Prostate gland (tissue), 2 donors: ENCODE results near the gene OGDH. TPM values are rescaled to one million over a fixed set of nuclear protein-coding genes. Genes with fewer than 3 reads are reported as not detected.

ENCODE experiments used
- DNase-seq: peaks from one replicate; pipeline ENCODE4 v3.0.0-alpha.2; 2019; ENCODE audit warnings: low spot score
- H3K27ac ChIP-seq, 2 donors: fragments of 200-600 bp; sonication (generic); 2 replicates each; pipeline ENCODE4 v1.5.1; 2017 to 2019
- H3K27me3 ChIP-seq: fragments of 200-600 bp; sonication (generic); replicated peaks from 2 replicates; pipeline ENCODE4 v1.5.1; 2019; ENCODE audit not compliant: insufficient read depth
- H3K36me3 ChIP-seq, 2 donors: fragments of 200-600 bp; sonication (generic); 1 replicate in 1 of 2; 2 replicates in 1 of 2; pipeline versions ENCODE4 v1.5.1 to v1.8.1; 2017 to 2019
- H3K4me1 ChIP-seq: fragments of 200-600 bp; sonication (generic); replicated peaks from 2 replicates; pipeline ENCODE4 v1.5.1; 2019
- H3K4me3 ChIP-seq, 2 donors: fragments of 200-600 bp; sonication (generic); 2 replicates each; pipeline ENCODE4 v1.5.1; 2017 to 2019
- H3K9me3 ChIP-seq: fragments of 200-600 bp; sonication (generic); 2 replicates; pipeline ENCODE4 v1.5.1; 2017
- CTCF ChIP-seq, 4 experiments: fragments of 200-600 bp in 2 of 4; fragments of 450-650 bp in 2 of 4; sonication (generic) in 2 of 4; IDR thresholded peaks; 1 replicate in 3 of 4; 2 replicates in 1 of 4; pipeline ENCODE4 v1.5.1; 2016 to 2019; ENCODE audit warnings: antibody characterized with exemption in 4 of 4, mild to moderate bottlenecking in 2 of 4, moderate library complexity in 2 of 4
- POLR2A ChIP-seq: fragments of 450-650 bp; IDR thresholded peaks from one replicate; pipeline ENCODE4 v1.6.1; 2016; ENCODE audit warnings: antibody characterized with exemption, mild to moderate bottlenecking
- POLR2AphosphoS5 ChIP-seq: sonication (generic); formaldehyde crosslinking; IDR thresholded peaks from one replicate; pipeline ENCODE4 v1.6.1; 2017; ENCODE audit warnings: antibody characterized with exemption
- WGBS: methylation state at CpG from one replicate; pipeline ENCODE4 v1.1.5; 2018; 5-methylcytosine and 5-hydroxymethylcytosine counted together
- intact Hi-C: fragments of 100-400 bp; cut with DNase I; formaldehyde crosslinking; loops from one replicate; pipeline ENCODE4 v1.14.2; 2022
- total RNA-seq, 2 donors: library from RNA; depleted of rRNA; stranded (reverse); fragments of >200 nt; gene quantifications; one replicate each; pipeline ENCODE4 v1.1.0, GENCODE V29; 2016

Gene OGDH
- total RNA-seq, 2 donors from 2014 or later = 70.4 to 96.9 TPM

- peaks cover 6% of the 10 kb centered on the region for H3K4me1 ChIP-seq
- no peaks in the 10 kb centered on the region for H3K27me3 ChIP-seq
- H3K4me3 ChIP-seq = no peak overlapping the region
- no peak overlapping the region for H3K27ac ChIP-seq
- no peak for DNase-seq
- no peaks in the 10 kb centered on the region for H3K36me3 ChIP-seq
- 87% methylated on average over 5 of the region's 5 CpGs for WGBS
- H3K9me3 ChIP-seq = no peaks in the 10 kb centered on the region
- intact Hi-C loops = no loop called here
- TF ChIP-seq CTCF (IDR thresholded peaks at IDR 0.05) (no peak), POLR2A (no peak), POLR2AphosphoS5 (no peak)
Observed at GRCh38 chr7:44622342-44623151, 16.1 kb downstream of the OGDH start.

- TF ChIP-seq POLR2A (no peak), POLR2AphosphoS5 (no peak), CTCF (IDR thresholded peaks at IDR 0.05) (no peak)
- no peak overlapping the region for H3K4me3 ChIP-seq
- no peaks in the 10 kb centered on the region for H3K9me3 ChIP-seq
- DNase-seq = no peak
- WGBS = 97% methylated on average over 9 of the region's 9 CpGs
- H3K27me3 ChIP-seq = no peaks in the 10 kb centered on the region
- intact Hi-C loops = no loop called here
- no peaks in the 10 kb centered on the region for H3K36me3 ChIP-seq
- no peaks in the 10 kb centered on the region for H3K4me1 ChIP-seq
- H3K27ac ChIP-seq = no peak overlapping the region
Observed at GRCh38 chr7:44624318-44624717, 17.9 kb downstream of the OGDH start.

GRCh38 chr7:44625526-44626471 is 19.4 kb downstream of the OGDH start:
- no peaks in the 10 kb centered on the region for H3K36me3 ChIP-seq
- 70% methylated on average over 6 of the region's 6 CpGs for WGBS
- no peaks in the 10 kb centered on the region for H3K4me1 ChIP-seq
- H3K27ac ChIP-seq = no peak overlapping the region
- no peaks in the 10 kb centered on the region for H3K27me3 ChIP-seq
- intact Hi-C loops = no loop called here
- no peak overlapping the region for H3K4me3 ChIP-seq
- H3K9me3 ChIP-seq = no peaks in the 10 kb centered on the region
- TF ChIP-seq CTCF (IDR thresholded peaks at IDR 0.05) = no peak
- no peak for TF ChIP-seq POLR2AphosphoS5
- no peak for TF ChIP-seq POLR2A
- no peak for DNase-seq

- no peak for DNase-seq
- WGBS = 57% methylated on average over 4 of the region's 4 CpGs
- H3K36me3 ChIP-seq = no peaks in the 10 kb centered on the region
- intact Hi-C loops = no loop called here
- no peaks in the 10 kb centered on the region for H3K4me1 ChIP-seq
- H3K27me3 ChIP-seq = no peaks in the 10 kb centered on the region
- H3K27ac ChIP-seq = no peak overlapping the region
- TF ChIP-seq POLR2A = no peak
- TF ChIP-seq POLR2AphosphoS5 = no peak
- no peak for TF ChIP-seq CTCF (IDR thresholded peaks at IDR 0.05)
- H3K4me3 ChIP-seq = no peak overlapping the region
- no peaks in the 10 kb centered on the region for H3K9me3 ChIP-seq
Observed at GRCh38 chr7:44626620-44627019, 20.2 kb downstream of the OGDH start.
